ENCODE results near the gene KCNH3. TPM values are rescaled to one million over a fixed set of nuclear protein-coding genes. Genes with fewer than 3 reads are reported as not detected.

The KCNH3 gene
- total and polyA plus RNA-seq, 2 donors (not counting 3 experiments of a cell fraction or from before 2014, with no cell fraction given): 0.13 to 0.14 TPM

GRCh38 chr12:49580572-49581535 lies 42.0 kb downstream of the KCNH3 start:
- no peak overlapping the region for H3K4me2 ChIP-seq (ENCODE audit: insufficient read depth, low read length)
- TF ChIP-seq CTCF (IDR thresholded peaks at IDR 0.05; ENCODE audit: extremely low read depth in 1 of 2, insufficient read depth in 1 of 2, low read depth in 1 of 2, low read length in 2 of 2): peak; percentile 89 to 90
- no peak for TF ChIP-seq POLR2AphosphoS5 (IDR thresholded peaks at IDR 0.05; ENCODE audit: insufficient read depth, low read depth, low read length)
- FAIRE-seq (peak; percentile 90), DNase-seq (ENCODE audit: low read depth, low spot score) (peak; percentile 65)
- no peak overlapping the region for H3K27ac ChIP-seq (ENCODE audit: insufficient read depth, low read depth, low read length)
- H3K9me1 ChIP-seq (replicated peaks; ENCODE audit: control insufficient read depth, extremely low read depth, insufficient read depth, low read length): no peaks in the 10 kb centered on the region
- no peaks in the 10 kb centered on the region for H3K36me3 ChIP-seq (ENCODE audit: control insufficient read depth in 2 of 2, extremely low read depth in 1 of 2, insufficient read depth in 2 of 2, low read length in 2 of 2)
- no peaks in the 10 kb centered on the region for H3K79me2 ChIP-seq (ENCODE audit: control insufficient read depth, insufficient read depth, low read length)
- dilution Hi-C loops (cut with MboI; ENCODE audit: extremely low pct_ligation_motif_present, low sequenced_read_pairs) (no loop called here), intact Hi-C loops (cut with micrococcal nuclease) (loop anchor here (1.0 to 2.0 kb wide), 5 partner anchors 28 to 292 kb away; no protein-coding TSS in a partner anchor)
- no peaks in the 10 kb centered on the region for H3K9me3 ChIP-seq (replicated peaks; ENCODE audit: control insufficient read depth, insufficient read depth, low read length)
- ChIA-PET CTCF (interaction anchor here (0.6 to 7.1 kb wide), 43 partner anchors 8 to 296 kb away, joined by 3 to 181 read pairs (median 5); partner anchors contain the start of genes C1QL4, FAM186B, PRPF40B and PRPH), POLR2A (no interaction called here)
- no peaks in the 10 kb centered on the region for H3K27me3 ChIP-seq (ENCODE audit: control insufficient read depth in 2 of 2, insufficient read depth in 2 of 2, low read length in 2 of 2)
- no peak overlapping the region for H3K4me3 ChIP-seq (replicated peaks in 1 of 3; ENCODE audit: insufficient read depth in 1 of 3, low read depth in 1 of 3, low read length in 3 of 3)
- no peaks in the 10 kb centered on the region for H4K20me1 ChIP-seq (replicated peaks; ENCODE audit: control insufficient read depth, extremely low read depth, insufficient read depth, low read length)
- no peaks in the 10 kb centered on the region for H3K4me1 ChIP-seq (ENCODE audit: control insufficient read depth, extremely low read depth, insufficient read depth, low read length)
- no peak overlapping the region for H3K9ac ChIP-seq (replicated peaks; ENCODE audit: extremely low read depth, insufficient read depth, low read length)
- no TSS peak for BruUV-seq (replicated peaks)
- H2AFZ ChIP-seq (ENCODE audit: low read depth, low read length): no peak overlapping the region

- Histone ChIP-seq H3K79me2 (ENCODE audit: control insufficient read depth, insufficient read depth, low read length) (no peaks in the 10 kb centered on the region), H3K27ac (ENCODE audit: insufficient read depth, low read depth, low read length) (no peak overlapping the region), H3K36me3 (ENCODE audit: control insufficient read depth in 2 of 2, extremely low read depth in 1 of 2, insufficient read depth in 2 of 2, low read length in 2 of 2) (no peaks in the 10 kb centered on the region), H3K27me3 (ENCODE audit: control insufficient read depth in 2 of 2, insufficient read depth in 2 of 2, low read length in 2 of 2) (no peaks in the 10 kb centered on the region), H3K9me1 (replicated peaks; ENCODE audit: control insufficient read depth, extremely low read depth, insufficient read depth, low read length) (no peaks in the 10 kb centered on the region), H3K9ac (replicated peaks; ENCODE audit: extremely low read depth, insufficient read depth, low read length) (no peak overlapping the region), H2AFZ (ENCODE audit: low read depth, low read length) (no peak overlapping the region), H3K4me1 (ENCODE audit: control insufficient read depth, extremely low read depth, insufficient read depth, low read length) (no peaks in the 10 kb centered on the region), H4K20me1 (replicated peaks; ENCODE audit: control insufficient read depth, extremely low read depth, insufficient read depth, low read length) (no peaks in the 10 kb centered on the region), H3K4me3 (replicated peaks in 1 of 3; ENCODE audit: insufficient read depth in 1 of 3, low read depth in 1 of 3, low read length in 3 of 3) (no peak overlapping the region), H3K4me2 (ENCODE audit: insufficient read depth, low read length) (no peak overlapping the region), H3K9me3 (replicated peaks; ENCODE audit: control insufficient read depth, insufficient read depth, low read length) (no peaks in the 10 kb centered on the region)
- FAIRE-seq (no peak), DNase-seq (ENCODE audit: low read depth, low spot score) (no peak)
- BruUV-seq (replicated peaks): no TSS peak
- POLR2A ChIA-PET: no interaction called here
- CTCF ChIA-PET: interaction anchor here (1.7 to 7.1 kb wide), 4 partner anchors 30 to 250 kb away, joined by 4 to 181 read pairs (median 72); no protein-coding TSS in a partner anchor
- dilution Hi-C loops (cut with MboI; ENCODE audit: extremely low pct_ligation_motif_present, low sequenced_read_pairs): no loop called here
- TF ChIP-seq EZH2 (IDR thresholded peaks at IDR 0.05; ENCODE audit: borderline replicate concordance, low read depth, low read length, severe bottlenecking): no peak
- TF ChIP-seq FOS (IDR thresholded peaks at IDR 0.05; ENCODE audit: borderline replicate concordance, insufficient read depth, low read length): no peak
- TF ChIP-seq MYC (IDR thresholded peaks at IDR 0.05; ENCODE audit: low read depth, low read length): no peak
- no peak for TF ChIP-seq POLR2A (IDR thresholded peaks at IDR 0.05; ENCODE audit: low read depth, low read length)
- intact Hi-C loops (cut with micrococcal nuclease): no loop called here
Observed at GRCh38 chr12:49582201-49582600, 43.4 kb downstream of the KCNH3 start.

Data from endothelial cell of umbilical vein (primary cell).